T-helper 9 cell (primary cell): ENCODE results near the gene BNC2.

Source experiments
- DNase-seq: peaks from one replicate; pipeline ENCODE4 v3.0.0-alpha.2; 2020

Gene BNC2

DNA sequence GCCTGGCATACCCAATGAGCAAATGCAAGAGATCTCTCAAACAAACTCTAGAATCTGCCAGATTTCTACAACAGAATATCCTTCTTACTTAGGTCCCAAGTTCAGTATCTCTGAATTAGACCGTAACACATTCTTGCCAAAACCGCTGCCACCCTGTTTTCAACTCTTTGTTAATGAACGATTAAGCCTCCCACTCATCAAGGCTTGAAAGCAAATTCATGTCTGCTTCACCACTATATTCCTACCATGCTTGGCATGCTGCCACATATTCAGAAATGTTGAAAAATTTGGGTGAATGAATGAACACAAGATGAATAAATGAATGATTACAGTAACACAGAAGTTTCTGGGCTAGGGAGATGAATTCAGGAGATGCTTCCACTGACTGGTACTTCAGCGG lies 119.9 kb downstream of the BNC2 start:
- DNase-seq, result no peak

DNA sequence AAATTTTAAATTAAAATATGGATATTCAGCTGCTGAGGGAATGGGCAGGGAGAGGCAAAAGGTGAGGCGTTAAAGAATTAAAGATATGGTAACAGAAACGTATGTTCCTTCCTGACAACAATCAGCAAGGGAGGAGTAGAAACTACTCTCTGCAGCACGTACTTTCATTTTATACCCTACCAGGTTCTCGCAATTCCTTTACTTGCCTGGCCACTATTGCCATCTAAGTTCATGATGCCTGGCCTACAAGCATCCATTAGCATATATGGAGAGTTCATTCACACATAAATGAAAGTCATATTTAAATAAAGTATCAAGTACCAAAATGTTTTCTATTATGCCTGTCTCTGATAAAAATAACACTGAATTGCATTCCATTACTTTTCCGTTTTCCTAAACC lies 125.1 kb downstream of the BNC2 start:
- no peak for DNase-seq

- no peak for DNase-seq
These were observed 126.1 kb downstream of the BNC2 start for GRCh38 chr9:16744394-16744793.

GRCh38 chr9:16743375-16743774 lies 127.1 kb downstream of the BNC2 start:
- DNase-seq, result no peak

DNA sequence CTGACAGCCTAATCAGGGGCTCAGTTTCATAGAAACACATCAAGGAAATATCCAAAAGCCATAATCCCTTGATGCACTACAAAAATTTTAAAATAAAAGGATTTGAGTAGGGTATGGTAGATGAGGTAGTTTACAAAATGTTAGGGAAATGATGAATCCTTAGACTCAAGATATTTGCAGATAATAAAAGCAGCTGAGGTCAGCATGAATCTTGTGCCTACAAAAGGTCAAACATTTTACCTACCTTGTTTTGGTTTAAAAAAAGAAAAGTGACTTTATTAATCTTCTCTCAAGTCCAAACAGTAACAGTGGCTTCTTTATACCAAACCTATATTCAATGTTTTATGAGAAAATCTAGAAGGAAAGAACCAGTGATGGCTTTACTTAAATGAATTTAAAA lies 135.5 kb downstream of the BNC2 start:
- no peak for DNase-seq

- DNase-seq, result no peak
These were observed 137.9 kb downstream of the BNC2 start for GRCh38 chr9:16732546-16732945.

- no peak for DNase-seq
These were observed 140.3 kb downstream of the BNC2 start for GRCh38 chr9:16730162-16730561.

DNA sequence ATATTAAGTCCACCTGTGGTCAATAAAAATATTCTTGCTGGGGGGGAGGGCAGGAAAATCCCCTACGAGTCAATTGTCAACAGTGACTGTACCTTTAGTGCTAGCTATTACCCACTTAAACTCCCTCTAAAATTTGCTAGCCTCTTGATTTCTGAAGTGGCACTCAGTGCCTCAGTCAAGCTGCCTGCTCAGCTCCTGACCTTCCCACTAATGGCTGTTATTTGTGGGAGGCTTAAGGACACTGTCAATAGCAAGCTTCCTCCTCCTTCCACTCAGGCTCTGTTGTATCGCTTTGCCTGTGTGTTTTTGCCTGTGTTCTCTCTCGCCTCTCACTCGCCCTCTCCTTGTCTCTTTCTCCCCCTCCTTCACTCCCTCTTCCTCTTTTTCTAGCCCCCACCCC lies 140.8 kb downstream of the BNC2 start:
- no peak for DNase-seq

DNA sequence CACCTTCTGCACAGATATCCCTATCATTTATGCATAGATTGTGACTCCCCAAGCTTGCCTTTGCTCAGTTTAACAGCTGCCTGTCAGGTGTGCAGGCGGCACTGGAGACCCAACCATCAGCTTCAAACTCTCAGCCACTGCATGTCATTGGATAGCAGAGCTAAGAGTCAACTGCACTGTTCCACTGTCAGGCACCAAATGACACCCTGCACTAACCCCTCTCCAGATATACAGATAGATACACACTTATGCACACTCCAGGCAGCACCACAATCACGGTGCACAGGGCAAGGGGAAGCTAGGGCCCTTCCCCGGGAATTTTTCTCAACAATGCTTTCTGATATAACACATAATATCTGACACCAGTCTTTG lies 142.3 kb downstream of the BNC2 start:
- no peak for DNase-seq

DNA sequence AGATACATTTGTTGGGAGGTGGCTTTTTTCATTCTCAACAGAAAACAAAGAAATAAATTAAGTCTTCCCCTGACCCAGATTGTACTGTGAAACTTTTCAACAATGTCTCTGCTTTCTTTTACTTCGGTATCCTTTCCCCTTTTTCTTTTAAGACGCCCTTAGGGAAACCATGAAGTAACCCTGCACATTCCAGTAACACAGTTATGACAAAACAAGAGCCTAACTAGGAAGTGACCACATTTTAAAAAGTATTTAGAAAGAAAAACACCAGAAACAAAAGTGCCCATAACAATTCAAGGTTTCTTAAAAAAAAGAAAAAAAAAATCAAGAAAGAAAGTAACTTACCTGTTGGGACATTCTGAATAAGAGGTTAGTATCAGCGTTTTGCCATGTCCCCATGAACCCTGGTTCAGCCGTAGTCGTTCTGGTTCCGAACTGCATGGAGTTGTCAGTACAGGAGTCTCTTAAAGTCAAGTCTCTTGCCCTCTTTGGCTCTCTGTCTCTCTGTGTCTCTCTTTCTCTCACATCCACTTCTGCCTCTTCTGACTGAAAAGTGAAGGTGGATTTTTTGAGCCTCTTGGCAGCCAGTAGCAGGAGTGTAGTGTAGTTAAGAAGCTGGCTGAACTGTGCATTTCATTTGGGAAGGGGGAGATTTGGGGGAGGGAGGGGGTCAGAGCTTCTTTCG lies 142.9 kb downstream of the BNC2 start:
- DNase-seq, result no peak

- DNase-seq, result no peak
These were observed 143.6 kb downstream of the BNC2 start for GRCh38 chr9:16726718-16727451.

GRCh38 chr9:16726029-16726428 lies 144.4 kb downstream of the BNC2 start:
- DNase-seq, result no peak

GRCh38 chr9:16725066-16725465 lies 145.4 kb downstream of the BNC2 start:
- no peak for DNase-seq

- no peak for DNase-seq
These were observed 148.5 kb downstream of the BNC2 start for GRCh38 chr9:16721972-16722371.

DNA sequence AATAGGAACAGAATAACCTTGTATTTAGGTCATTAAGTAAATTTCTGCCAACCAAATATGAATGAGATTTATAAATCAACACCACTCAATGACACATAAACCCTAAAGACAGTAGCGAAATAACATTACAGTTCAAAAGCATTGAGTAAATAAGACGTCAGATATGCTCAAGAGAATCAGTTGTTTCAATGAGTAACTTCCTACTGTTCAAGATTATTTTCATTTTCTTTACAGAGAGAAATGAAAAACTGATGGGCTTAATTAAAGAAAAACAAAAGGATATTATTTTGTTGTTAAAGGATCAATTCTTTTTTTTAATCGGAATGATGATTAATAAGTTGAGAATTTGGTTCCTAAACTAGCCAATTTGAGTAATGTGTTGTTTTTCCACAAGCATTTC lies 150.1 kb downstream of the BNC2 start:
- DNase-seq, result no peak

DNA sequence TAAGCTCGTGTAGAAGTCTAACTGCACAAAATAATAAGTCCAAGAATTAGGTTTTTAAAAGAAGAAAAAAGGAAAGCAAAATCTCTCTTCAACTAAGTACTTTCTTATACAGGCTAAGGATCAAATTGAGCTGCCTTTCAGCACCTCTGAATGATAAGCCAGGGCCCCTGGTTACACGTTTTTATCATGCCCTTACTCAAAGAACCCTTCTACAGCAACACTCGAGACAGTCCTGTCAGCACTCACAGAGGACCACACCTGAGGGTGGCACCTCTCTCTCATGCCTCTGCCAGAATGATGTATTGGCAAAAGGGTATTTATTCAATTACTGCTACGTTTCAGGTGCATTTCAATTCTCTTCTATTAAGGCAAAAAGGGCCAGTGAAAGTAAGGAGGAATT lies 150.5 kb downstream of the BNC2 start:
- no peak for DNase-seq

DNA sequence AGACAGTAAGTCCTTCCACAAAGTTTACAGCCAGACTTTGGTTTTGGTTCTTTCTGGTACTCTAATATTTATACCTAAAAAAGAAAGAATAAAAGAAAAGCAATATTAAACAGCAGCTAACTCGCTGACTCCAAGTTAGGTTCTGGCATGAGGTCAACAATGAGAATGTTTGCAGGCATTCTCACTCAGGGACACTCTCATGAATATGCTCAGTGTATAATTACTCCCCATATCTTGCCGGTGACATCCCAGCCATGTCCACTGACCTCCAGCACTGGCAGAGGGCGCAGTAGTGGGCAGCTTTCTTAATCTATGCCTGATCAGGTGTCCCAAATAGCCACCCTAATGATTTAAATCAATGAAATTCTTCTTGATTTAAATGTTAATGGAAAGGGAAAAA lies 151.5 kb downstream of the BNC2 start:
- no peak for DNase-seq

GRCh38 chr9:16718296-16718695 lies 152.2 kb downstream of the BNC2 start:
- no peak for DNase-seq

GRCh38 chr9:16716601-16717000 lies 153.9 kb downstream of the BNC2 start:
- no peak for DNase-seq

GRCh38 chr9:16715404-16715803 lies 155.1 kb downstream of the BNC2 start:
- DNase-seq, result no peak

DNA sequence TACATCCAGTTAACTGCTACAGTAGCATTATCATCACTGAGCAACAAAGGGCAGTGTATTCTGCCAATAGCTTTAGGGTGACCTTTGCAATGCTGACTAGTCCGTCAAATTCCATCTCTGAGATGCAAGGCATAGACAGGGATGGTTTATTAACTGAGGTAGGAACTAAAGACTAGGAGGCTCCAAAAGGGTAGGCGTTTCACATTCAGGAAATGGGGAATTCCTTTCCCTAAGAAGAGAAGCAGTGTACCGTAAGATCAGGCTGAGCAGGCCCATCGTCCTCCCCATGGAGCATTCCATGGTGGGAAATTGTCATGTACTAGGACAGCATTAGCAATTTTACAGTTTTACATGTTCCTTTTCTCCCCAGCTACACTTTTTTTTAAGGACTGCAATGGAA lies 157.7 kb downstream of the BNC2 start:
- no peak for DNase-seq

GRCh38 chr9:16710888-16711287 lies 159.6 kb downstream of the BNC2 start:
- no peak for DNase-seq

DNA sequence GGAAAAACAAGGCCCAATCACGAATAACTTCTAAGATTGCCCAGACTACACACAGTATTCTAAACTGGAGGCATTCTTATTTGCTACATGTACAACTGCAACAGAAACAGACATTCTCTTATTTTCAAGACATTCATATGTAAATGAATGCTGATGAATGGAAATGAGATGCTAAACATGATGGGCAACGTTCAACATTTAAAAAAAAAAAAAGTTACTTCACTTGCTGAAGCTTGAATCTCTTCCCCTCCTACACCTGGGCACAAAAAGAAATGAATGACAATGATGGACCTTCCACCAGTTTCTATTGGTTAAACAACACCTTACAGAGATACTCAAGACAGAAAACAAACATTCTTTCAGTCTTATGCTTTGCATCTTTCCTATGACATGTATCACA lies 160.5 kb downstream of the BNC2 start:
- DNase-seq, result no peak

DNA sequence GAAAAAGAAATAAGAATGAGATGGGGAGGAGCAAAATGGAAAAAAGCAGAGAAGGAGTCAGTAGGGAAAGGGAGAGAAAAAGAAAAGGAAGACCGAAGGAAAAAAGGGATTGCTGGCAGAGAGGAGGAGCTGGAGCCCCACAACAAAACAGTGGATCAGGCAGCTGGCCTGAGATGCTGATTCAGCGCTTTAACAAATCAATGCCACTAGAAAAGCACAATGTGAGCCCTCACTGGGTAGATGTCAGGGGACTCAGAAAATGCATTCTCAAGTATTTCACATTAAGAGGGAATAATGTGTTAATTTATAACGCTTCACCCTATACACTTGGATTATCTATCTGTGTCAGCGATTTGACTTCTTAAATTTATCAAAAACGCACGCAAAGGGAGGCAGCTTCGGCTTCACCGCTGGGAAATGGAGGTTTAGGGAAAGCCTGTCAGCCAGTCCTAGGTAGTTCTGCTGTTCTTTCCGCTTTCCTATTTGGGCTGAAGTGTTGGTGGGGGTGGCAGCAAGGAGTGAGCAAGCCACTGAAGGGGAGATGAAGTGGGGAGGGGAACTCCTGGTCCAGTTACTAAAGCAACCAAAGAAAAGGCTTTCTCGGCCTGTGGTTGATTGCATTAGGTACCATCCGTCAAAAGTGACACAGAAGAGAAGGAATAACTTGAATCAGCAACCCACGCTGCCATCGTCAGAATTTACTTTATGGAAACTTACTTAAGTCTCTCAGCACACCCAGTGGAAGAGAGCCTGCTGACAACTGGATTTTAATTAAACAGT lies 161.6 kb downstream of the BNC2 start:
- DNase-seq, result no peak
